ENCODE data around the gene SHQ1. TPM values are rescaled to one million over a fixed set of nuclear protein-coding genes. Genes with fewer than 3 reads are reported as not detected.
"Not testable (repeated sequence)": the region's sequence is repeated elsewhere in the genome, so short reads cannot be mapped to it uniquely, and the experiment has no call there.

Gene SHQ1
- total RNA-seq, 1 experiment from 2014 or later = 27.6 TPM

DNA sequence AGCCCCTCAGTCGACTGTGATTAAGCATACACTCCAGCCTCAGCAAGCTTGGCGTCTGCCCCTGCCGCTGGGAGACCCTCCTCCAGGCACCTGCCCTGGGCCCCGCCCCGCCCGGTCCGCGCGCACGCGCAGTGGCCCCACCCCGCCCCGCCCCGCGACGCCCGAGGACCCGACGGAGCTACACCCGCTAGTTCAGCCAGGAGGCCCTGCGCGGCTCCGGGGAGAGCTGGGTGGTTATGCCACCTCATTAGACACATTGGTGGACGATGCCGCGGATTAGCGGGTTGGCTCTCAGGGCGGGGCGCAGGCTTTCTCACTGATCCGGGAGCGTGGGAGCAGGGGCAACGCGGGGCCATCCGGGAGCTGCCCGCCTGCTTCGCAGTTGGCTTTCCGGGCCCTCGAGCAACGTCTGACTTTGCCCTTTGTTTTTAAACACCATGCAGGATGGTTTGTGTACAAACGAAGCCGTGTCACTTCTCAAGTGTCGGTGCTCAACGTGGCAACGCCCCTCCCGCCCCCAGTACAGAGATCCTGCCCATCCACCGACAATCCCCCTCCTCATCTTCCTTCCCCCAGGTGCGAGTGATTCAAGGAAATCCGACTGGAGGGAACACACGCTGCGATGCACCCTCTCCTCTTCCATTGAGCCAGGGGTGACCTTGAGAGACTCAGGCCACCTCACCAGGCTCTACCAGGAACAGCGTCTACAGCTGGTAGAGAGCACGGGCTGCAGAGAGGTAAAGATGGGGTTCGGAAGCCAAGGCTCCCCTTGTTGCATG is 109.3 kb downstream of the SHQ1 start:
- Histone ChIP-seq H4K20me1 (ENCODE audit: insufficient read depth) (no peaks in the 10 kb centered on the region), H3K9me2 (ENCODE audit: insufficient read depth) (no peaks in the 10 kb centered on the region), H3K9ac (ENCODE audit: low read length) (no peak overlapping the region), H3K4me1 (ENCODE audit: control insufficient read depth in 1 of 2, insufficient read depth in 2 of 2, low read length in 2 of 2) (peaks cover 0 to 7% of the 10 kb centered on the region in 2 experiments; a peak in 1 of 4 replicates), H3K27me3 (ENCODE audit: insufficient read depth, low read length) (no peaks in the 10 kb centered on the region), H3K4me2 (ENCODE audit: low read length) (no peak overlapping the region), H3K79me2 (ENCODE audit: insufficient read depth, low read length) (no peaks in the 10 kb centered on the region), H3K27ac (ENCODE audit: low read depth, low read length) (no peak overlapping the region), H3K36me3 (ENCODE audit: control insufficient read depth in 1 of 2, insufficient read depth in 2 of 2, low read length in 2 of 2) (no peaks in the 10 kb centered on the region), H3K9me3 (ENCODE audit: control insufficient read depth in 1 of 2, insufficient read depth in 1 of 2, low read depth in 1 of 2, low read length in 2 of 2) (no peaks in the 10 kb centered on the region), H3K4me3 (replicated peaks in 1 of 2; ENCODE audit: low read depth in 1 of 2, low read length in 2 of 2) (no peak overlapping the region), H2AFZ (ENCODE audit: low read depth, low read length, poor library complexity, severe bottlenecking) (no peak overlapping the region)
- ChIA-PET RAD21 (ENCODE audit: low non-redundant PET in 1 of 2, low total read pairs in 2 of 2, uncharacterized antibody in 2 of 2, unreplicated experiment in 2 of 2) (no interaction called here), POLR2A (no interaction called here), CTCF (no interaction called here)
- intact Hi-C loops (cut with micrococcal nuclease) = no loop called here
- TF ChIP-seq SP1 (IDR thresholded peaks at IDR 0.05; ENCODE audit: low read depth) (no peak), EGR1 (IDR thresholded peaks at IDR 0.05; ENCODE audit: low read depth) (no peak), ELF1 (IDR thresholded peaks at IDR 0.05; ENCODE audit: borderline replicate concordance, low read depth) (no peak), YY1 (IDR thresholded peaks at IDR 0.05; ENCODE audit: extremely low read depth, insufficient replicate concordance, low read depth, low read length) (no peak), TCF7L2 (IDR thresholded peaks at IDR 0.05; ENCODE audit: borderline replicate concordance, extremely low read depth, insufficient read depth, insufficient read length) (no peak), POLR2AphosphoS5 (IDR thresholded peaks at IDR 0.05; ENCODE audit: low read depth, low read length) (no peak), ZNF274 (IDR thresholded peaks at IDR 0.05; ENCODE audit: low read depth, low read length) (no peak)
- TF ChIP-seq, protein P1, sequence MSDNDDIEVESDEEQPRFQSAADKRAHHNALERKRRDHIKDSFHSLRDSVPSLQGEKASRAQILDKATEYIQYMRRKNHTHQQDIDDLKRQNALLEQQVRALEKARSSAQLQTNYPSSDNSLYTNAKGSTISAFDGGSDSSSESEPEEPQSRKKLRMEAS (IDR thresholded peaks at IDR 0.05) = no peak
- BruUV-seq (replicated peaks) = no TSS peak
- ATAC-seq = no peak
- no peak for DNase-seq (ENCODE audit: low read depth, low spot score)

DNA sequence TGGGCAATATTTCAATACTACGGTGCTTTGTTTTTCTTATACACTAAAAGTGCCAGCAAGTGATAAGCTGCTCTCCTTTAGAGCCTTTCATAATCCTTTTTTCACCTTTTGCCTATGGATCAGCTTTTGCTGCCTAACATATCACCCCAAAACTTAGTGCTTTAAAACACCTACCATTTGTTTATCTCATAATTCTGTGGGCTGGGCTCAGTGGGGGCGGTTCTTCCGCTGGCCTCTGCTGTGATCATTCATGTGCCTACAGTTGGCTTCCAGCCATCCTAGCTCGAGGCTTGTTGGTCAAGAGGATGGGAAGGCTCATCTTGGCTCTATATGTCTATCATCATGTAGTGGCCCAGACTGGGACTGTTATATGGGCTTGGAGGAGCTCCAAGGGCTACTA is 113.2 kb downstream of the SHQ1 start:
- H3K9me3 ChIP-seq (ENCODE audit: control insufficient read depth in 1 of 2, insufficient read depth in 1 of 2, low read depth in 1 of 2, low read length in 2 of 2); H3K9me2 ChIP-seq (ENCODE audit: insufficient read depth); DNase-seq (ENCODE audit: low read depth, low spot score); H3K4me2 ChIP-seq (ENCODE audit: low read length); H3K27ac ChIP-seq (ENCODE audit: low read depth, low read length); H3K79me2 ChIP-seq (ENCODE audit: insufficient read depth, low read length); H3K36me3 ChIP-seq (ENCODE audit: control insufficient read depth in 1 of 2, insufficient read depth in 2 of 2, low read length in 2 of 2); H3K27me3 ChIP-seq (ENCODE audit: insufficient read depth, low read length); intact Hi-C loops (cut with micrococcal nuclease); RAD21 ChIA-PET (ENCODE audit: low non-redundant PET in 1 of 2, low total read pairs in 2 of 2, uncharacterized antibody in 2 of 2, unreplicated experiment in 2 of 2); H4K20me1 ChIP-seq (ENCODE audit: insufficient read depth); BruUV-seq (replicated peaks); H3K9ac ChIP-seq (ENCODE audit: low read length); H3K4me1 ChIP-seq (ENCODE audit: control insufficient read depth in 1 of 2, insufficient read depth in 2 of 2, low read length in 2 of 2); ATAC-seq; H2AFZ ChIP-seq (ENCODE audit: low read depth, low read length, poor library complexity, severe bottlenecking); H3K4me3 ChIP-seq (replicated peaks in 1 of 2; ENCODE audit: low read depth in 1 of 2, low read length in 2 of 2); POLR2A ChIA-PET: not testable (repeated sequence)
- CTCF ChIA-PET = interaction anchor here (0.6 kb wide), 1 partner anchor 25 kb away, joined by 4 read pairs; no protein-coding TSS in a partner anchor

All from HCT116 (cell line).